Activated CD4-positive, CD25-positive, alpha-beta regulatory T cell treated with anti-CD3 and anti-CD28 coated beads, Interleukin-2, amount 50 U/mL, for 16 hours (primary cell): ENCODE data around the gene AARS2.
"Not testable (repeated sequence)": the region's sequence is repeated elsewhere in the genome, so short reads cannot be mapped to it uniquely, and the experiment has no call there.

ENCODE experiments used
- DNase-seq: peaks from one replicate; pipeline ENCODE4 v3.0.0-alpha.2; 2020; ENCODE audit warnings: low read depth, low spot score

AARS2 gene

DNA sequence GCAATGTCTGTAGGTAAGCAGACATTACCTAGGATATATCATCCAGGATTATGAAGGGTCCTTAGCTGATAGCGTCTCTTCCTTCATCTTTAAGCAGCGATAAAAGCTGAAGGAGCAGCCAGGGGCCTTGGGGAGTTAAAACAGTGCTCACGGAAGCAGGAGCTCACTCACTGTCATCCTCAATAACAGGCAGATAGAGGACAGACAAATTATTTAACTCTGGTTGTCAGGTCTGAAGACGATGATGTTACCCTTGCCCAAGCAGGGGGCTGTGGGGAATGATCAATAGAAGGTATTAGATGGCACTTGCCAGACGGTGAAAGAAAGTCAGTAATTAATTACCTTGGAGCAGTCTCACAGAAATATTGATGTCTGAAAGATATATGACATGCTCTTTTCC, 16.7 kb upstream of the AARS2 start:
- DNase-seq, result no peak

GRCh38 chr6:44328203-44328602, 15.1 kb upstream of the AARS2 start:
- not testable (repeated sequence) for DNase-seq

- no peak for DNase-seq
These were observed 14.6 kb upstream of the AARS2 start for GRCh38 chr6:44327760-44328159.

GRCh38 chr6:44327096-44327495, 13.9 kb upstream of the AARS2 start:
- DNase-seq, result no peak

DNA sequence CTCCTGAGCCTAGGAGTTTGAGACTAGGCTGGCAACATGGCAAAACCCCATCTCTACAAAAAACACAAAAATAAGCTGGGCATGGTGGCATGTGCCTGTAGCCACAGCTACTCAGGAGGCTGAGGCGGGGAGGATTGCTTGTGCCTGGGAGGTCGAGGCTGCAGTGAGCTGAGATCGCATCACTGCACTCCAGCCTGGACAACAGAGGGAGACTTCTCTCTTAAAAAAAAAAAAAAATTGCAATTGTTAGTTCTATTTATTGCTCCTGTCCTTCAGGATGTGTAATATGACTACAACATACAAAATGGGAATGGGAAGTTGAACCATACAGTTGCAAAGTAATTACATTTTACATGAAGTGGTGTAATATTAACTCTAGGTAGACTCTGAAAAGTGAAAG, 8.1 kb upstream of the AARS2 start:
- no peak for DNase-seq

DNA sequence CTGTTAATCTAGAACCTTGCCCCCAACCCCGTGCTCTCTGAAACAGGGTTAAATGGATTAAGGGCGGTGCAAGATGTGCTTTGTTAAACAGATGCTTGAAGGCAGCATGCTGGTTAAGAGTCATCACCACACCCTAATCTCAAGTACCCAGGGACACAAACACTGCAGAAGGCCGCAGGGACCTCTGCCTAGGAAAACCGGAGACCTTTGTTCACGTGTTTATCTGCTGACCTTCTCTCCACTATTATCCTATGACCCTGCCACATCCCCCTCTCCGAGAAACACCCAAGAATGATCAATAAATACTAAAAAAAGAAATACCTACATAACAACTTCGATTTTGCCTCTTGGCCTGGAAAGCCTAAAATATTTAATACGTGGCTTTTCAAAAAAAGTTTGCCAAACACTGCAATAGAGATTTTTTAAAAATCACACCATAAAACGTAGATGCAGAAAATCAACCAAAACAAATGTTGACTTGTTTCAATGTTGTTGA, 4.0 kb upstream of the AARS2 start:
- not testable (repeated sequence) for DNase-seq

DNA sequence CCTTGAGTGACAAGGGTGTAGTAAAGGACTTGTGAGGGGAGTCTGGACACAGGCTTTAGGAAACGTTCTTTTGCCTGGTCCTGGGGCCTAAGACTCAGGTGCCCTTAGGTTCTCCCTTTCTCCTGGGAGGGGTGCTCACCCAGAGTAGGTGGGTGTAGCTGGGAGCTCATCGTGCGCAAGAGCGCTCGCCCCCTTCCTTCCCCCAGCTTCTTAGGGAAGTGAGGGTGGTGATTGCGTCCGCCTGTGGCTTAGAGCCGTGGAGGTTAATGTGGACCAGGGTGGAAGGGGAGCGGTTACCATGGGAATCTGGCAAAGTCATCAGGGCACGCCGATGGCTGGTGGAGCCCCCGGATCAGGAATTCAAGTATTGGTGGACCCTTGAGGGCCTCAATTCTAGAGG, 3.3 kb upstream of the AARS2 start:
- no peak for DNase-seq

DNA sequence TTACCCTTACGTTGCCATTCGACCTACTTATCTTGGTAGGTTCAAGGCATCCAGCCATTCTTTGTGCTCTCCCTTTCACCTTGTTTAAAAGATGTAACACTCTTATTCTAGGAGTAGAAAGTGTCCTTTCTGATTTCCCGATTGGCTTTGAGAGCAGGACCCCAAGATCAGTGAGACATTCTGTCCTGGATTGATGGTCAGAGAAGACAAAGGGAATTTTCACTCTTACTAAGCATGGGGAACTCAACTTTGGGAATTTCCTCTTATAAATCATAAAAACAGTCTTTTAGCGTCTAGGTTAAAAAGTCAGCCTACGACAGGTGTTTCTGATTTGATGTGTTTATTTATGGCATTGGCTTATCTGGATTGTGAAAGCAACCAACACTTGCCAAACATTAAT, 2.8 kb upstream of the AARS2 start:
- no peak for DNase-seq

DNA sequence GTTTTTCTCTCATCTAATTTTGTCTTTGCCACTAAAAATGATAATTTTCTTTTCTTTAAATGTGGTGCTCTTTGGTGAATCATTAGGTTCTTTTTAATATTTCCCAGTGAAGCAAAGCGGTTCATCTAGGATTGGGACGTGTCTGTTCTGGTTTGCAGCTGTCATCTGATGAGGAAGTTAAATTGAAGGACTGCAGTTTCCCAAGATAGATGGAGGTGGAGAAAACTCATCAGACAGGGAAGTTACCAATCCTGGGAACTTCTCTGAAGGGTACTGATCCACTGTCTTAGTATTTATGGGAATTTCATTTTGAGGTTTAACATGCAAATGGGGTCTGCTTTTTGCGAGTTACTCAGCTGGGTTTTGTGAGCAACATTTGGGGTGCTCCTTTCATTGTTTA, 2.4 kb upstream of the AARS2 start:
- no peak for DNase-seq

DNA sequence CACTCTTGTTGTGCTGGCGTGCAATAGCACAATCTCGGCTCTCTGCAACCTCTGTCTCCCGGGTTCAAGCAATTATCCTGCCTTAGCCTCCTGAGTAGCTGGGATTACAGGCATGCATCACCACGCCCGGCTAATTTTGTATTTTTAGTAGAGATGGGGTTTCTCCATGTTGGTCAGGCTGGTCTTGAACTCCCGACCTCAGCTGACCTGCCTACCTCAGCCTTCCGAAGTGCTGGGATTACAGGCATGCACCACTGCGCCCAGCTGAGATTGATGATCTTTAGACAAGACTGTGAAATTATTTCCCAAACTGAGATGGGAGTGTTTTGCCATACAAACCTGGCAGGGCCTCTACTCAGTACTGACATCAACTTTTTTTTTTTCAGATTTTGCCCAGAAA, 1.5 kb upstream of the AARS2 start:
- not testable (repeated sequence) for DNase-seq

DNA sequence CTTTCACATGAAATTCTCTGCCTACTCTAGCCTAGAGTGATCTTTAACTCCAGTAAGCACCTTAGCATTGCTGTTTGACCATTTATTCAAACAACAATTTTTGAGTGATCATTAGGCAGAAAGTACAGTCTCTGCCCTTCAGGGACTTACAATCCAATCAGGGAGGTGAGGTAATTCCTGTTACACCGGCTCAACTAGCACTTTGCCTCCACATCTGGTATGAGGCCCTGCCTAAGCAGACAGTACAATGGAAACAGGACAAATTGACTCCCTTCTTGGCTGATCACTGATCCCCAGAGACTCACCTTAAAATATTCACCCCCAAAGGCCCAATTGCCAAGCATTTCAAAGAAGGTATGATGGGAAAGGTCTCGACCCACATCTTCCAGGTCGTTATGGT, 1.4 kb downstream of the AARS2 start:
- no peak for DNase-seq

DNA sequence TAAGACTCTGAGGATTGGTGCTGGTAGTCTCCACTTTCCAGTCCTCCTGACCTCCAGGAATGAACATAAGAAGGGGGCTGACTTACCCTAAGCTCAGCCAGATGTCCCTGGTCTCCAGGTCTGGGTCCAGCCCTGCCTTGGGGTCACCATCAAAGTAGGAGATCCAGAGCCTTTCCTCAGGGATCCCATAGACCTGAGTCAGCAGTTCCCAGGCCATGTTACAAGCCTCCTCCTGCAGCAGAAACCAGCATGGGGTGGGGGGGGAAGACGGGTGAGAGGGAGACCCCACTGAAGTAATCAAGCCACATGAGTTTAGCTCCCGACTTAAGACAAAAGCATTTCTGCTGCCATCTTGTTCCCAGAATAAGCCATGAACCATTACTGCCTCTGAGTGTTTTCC, 1.8 kb downstream of the AARS2 start:
- no peak for DNase-seq

DNA sequence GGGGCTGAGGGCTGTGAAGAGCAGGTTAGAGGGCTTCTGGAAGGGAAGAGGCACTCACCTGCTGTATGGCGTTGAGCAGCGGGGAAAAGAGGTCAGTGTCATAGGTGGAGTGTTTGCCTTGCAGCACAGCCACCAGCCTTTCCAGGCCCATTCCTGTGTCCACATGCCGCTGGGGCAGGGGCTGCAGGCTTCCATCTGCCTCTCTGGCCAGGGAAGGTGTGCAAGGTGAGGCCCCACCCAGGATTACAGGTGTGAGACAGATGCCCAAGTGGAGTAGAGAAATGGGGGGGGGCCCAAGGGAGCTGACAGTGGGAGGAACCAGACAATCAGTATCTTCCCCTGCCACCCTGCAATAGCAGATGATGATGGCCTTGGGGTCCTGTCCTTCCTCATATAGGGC, 2.9 kb downstream of the AARS2 start:
- no peak for DNase-seq

- DNase-seq, result no peak
These were observed 3.5 kb downstream of the AARS2 start for GRCh38 chr6:44309631-44310030.

DNA sequence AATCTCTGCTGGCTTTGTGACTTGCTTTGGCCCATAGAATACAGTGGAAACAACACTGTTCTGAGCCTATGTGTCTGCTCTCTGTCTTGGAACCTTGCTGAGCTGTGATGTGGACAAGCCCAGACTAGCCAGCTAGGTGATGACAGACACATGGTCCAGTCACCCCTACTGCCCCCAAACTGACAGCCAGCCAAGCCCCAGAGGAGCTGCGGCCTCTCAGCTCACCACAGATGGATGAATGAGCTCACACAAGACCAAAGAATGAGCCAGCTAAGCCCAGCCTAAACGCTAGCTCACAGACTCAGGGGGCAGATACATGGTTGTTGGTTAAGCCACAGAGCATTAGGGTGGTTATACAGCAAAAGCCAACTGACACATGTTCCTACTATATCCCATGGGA, 4.1 kb downstream of the AARS2 start:
- DNase-seq, result no peak

- no peak for DNase-seq
These were observed 5.9 kb downstream of the AARS2 start for GRCh38 chr6:44307217-44307616.

GRCh38 chr6:44306710-44307109, 6.4 kb downstream of the AARS2 start:
- no peak for DNase-seq

DNA sequence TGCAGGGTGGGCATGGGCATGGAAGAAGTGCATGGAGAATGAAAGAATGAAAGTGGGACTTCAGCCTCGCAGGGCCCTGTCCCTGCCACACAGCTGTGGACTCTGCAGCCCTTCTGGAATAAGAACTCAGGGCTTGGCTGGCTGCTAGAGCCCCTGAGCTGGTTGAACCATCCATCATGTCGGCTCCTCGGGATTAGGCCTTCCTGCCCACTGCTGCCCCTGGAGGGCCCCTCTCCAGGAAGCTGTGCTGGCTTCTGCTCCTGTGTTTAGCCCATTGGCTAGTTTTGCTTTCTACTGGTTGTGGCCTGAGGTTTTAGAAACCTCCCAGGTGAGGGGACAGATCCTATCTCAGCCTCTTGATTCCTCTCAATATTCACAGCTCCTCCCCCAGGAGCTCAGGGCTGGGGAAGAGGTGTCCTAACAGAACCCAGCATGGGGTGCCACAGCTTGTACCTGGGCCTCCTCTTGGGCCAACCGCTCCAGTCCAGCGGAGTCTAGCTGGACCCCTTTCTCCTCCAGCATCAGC, 7.9 kb downstream of the AARS2 start:
- no peak for DNase-seq

DNA sequence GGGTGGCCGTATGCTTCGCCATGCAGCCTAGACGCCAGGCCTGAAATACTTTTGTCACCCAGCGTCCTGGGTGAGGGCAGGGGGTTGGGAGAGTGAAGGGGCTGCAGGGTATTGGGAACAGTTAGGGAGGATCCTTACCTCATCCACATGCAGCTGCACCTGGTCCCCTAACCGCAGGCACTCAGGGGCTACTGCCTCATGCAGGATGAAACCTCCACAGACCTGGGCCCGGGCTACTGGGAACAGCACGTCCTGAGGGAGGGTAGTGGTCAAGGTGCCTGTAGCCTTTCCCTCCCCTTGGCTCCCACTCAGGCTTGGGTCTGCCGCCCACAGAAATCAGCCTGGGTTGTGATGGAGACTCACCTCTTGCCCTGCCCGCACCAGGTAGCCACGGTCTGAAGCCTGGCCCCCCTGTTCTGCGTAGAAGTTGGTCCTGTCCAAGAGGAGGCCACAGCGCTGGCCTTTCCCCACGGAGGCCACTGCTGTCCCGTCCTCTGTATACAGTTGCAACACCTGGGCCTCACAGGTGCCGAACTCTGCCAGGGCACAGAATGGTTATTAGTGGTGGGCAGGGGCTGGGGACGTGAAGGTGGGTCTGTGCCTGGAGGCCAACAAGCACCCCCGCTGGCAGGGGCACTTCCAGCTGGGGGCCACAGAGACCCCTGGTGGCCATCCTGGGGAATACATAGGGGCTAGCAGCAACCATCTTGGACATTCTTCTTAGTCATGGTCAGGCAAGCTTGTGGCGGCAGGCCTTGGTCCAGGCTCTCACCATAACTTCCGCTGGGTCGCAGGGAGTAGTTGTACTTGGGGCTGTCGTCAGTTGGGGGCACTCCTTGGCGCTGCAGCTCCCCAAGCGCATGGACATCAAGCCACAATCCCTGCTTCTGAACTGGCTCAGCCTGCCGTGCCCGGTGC, 8.6 kb downstream of the AARS2 start:
- no peak for DNase-seq

GRCh38 chr6:44303842-44304241, 9.3 kb downstream of the AARS2 start:
- DNase-seq, result no peak

GRCh38 chr6:44302856-44303255, 10.3 kb downstream of the AARS2 start:
- DNase-seq, result no peak

GRCh38 chr6:44301782-44302564, 11.2 kb downstream of the AARS2 start:
- DNase-seq, result no peak
